ENCODE data around the gene CIT.

The CIT gene

DNA sequence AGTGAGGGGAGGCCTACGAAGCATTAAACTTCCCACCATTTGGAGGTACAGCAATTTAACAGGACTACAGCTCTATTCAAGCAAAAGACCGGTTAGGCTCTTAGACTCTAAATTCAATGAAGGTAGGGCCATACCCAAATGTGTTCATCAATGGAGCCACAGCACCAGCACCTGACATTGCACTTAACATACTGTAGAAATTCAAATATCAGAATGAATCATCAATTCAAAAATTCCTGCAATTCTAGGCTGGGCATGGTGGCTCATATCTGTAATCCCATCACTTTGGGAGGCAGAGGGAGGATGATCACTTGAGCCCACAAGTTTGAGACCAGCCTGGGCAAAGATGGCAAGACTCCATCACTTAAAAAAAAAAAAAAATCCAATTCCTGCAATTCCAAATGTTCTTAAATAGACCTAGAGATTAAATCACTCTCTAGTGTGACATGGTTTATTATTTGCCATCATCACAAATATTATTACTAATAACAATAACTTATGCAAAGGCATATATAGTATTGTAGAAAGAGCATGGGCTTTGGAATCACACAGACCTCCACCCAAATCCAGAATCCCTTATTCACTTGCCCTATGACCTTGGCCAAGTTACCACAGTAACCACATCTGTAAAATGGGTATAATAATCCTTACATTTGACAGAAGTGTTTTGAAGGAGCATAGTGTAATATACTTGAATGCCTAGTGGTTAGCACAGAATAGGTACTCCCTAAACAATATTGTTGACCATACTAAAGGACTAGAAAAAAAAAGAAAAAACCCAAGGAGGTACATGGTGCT lies 59.4 kb downstream of the CIT start:
- H3K27me3 ChIP-seq, result no peaks in the 10 kb centered on the region
- TF ChIP-seq, protein P1, sequence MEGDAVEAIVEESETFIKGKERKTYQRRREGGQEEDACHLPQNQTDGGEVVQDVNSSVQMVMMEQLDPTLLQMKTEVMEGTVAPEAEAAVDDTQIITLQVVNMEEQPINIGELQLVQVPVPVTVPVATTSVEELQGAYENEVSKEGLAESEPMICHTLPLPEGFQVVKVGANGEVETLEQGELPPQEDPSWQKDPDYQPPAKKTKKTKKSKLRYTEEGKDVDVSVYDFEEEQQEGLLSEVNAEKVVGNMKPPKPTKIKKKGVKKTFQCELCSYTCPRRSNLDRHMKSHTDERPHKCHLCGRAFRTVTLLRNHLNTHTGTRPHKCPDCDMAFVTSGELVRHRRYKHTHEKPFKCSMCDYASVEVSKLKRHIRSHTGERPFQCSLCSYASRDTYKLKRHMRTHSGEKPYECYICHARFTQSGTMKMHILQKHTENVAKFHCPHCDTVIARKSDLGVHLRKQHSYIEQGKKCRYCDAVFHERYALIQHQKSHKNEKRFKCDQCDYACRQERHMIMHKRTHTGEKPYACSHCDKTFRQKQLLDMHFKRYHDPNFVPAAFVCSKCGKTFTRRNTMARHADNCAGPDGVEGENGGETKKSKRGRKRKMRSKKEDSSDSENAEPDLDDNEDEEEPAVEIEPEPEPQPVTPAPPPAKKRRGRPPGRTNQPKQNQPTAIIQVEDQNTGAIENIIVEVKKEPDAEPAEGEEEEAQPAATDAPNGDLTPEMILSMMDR (IDR thresholded peaks at IDR 0.05), result no peak
- intact Hi-C loops (cut with DNase I; ENCODE audit: low total_unique reads), result no loop called here
- H3K4me3 ChIP-seq, result no peak overlapping the region
- no peaks in the 10 kb centered on the region for H3K9me3 ChIP-seq
- DNase-seq, result no peak
- H3K27ac ChIP-seq, result no peak overlapping the region
- H3K36me3 ChIP-seq, result no peaks in the 10 kb centered on the region
- H3K4me1 ChIP-seq, result no peaks in the 10 kb centered on the region

- TF ChIP-seq, protein P1 (IDR thresholded peaks at IDR 0.05), result no peak
- DNase-seq, result no peak
- Histone ChIP-seq H3K27me3 (peaks cover 0 to 8% of the 10 kb centered on the region in 2 donors), H3K36me3 (no peaks in the 10 kb centered on the region), H3K4me3 (no peak overlapping the region), H3K9me3 (no peaks in the 10 kb centered on the region), H3K4me1 (peaks cover 0 to 10% (median 8%) of the 10 kb centered on the region in 4 donors), H3K27ac (no peak overlapping the region)
- intact Hi-C loops (cut with DNase I; ENCODE audit: low total_unique reads), result no loop called here
These were observed 68.1 kb downstream of the CIT start for GRCh38 chr12:119809023-119809422.

GRCh38 chr12:119808441-119808840 lies 68.7 kb downstream of the CIT start:
- H3K9me3 ChIP-seq, result no peaks in the 10 kb centered on the region
- intact Hi-C loops (cut with DNase I; ENCODE audit: low total_unique reads), result no loop called here
- H3K27ac ChIP-seq, result no peak overlapping the region
- DNase-seq, result no peak
- TF ChIP-seq, protein P1 (IDR thresholded peaks at IDR 0.05), result no peak
- H3K27me3 ChIP-seq, result peaks cover 0 to 8% of the 10 kb centered on the region in 2 donors
- no peaks in the 10 kb centered on the region for H3K36me3 ChIP-seq
- H3K4me1 ChIP-seq, result peaks cover 0 to 15% (median 14%) of the 10 kb centered on the region in 4 donors
- H3K4me3 ChIP-seq, result no peak overlapping the region

- Histone ChIP-seq H3K27ac (no peak overlapping the region), H3K4me3 (no peak overlapping the region), H3K36me3 (no peaks in the 10 kb centered on the region), H3K9me3 (no peaks in the 10 kb centered on the region), H3K27me3 (peaks cover 0 to 8% of the 10 kb centered on the region in 2 donors), H3K4me1 (peaks cover 0 to 24% (median 20%) of the 10 kb centered on the region in 4 donors)
- TF ChIP-seq, protein P1 (IDR thresholded peaks at IDR 0.05), result no peak
- intact Hi-C loops (cut with DNase I; ENCODE audit: low total_unique reads), result no loop called here
- DNase-seq, result no peak
These were observed 69.7 kb downstream of the CIT start for GRCh38 chr12:119807380-119807779.

- Histone ChIP-seq H3K27ac (no peak overlapping the region), H3K27me3 (no peaks in the 10 kb centered on the region), H3K36me3 (no peaks in the 10 kb centered on the region), H3K4me3 (peak overlapping the region; percentile 22 to 51), H3K9me3 (no peaks in the 10 kb centered on the region), H3K4me1 (peaks cover 0 to 24% (median 20%) of the 10 kb centered on the region in 4 donors)
- peak in 1 of 2 donors; percentile 30 for DNase-seq
- TF ChIP-seq, protein P1 (IDR thresholded peaks at IDR 0.05), result peak in 1 of 2 experiments; percentile 7
- intact Hi-C loops (cut with DNase I; ENCODE audit: low total_unique reads), result no loop called here
These were observed 73.0 kb downstream of the CIT start for GRCh38 chr12:119804011-119804641.
